IPS-18a (cell line): Measurements from ENCODE around the gene ARHGAP26.

Experiments used
- H3K27ac ChIP-seq: one replicate; pipeline ENCODE4 v1.5.1; 2013; ENCODE audit warnings: low read length
- H3K27me3 ChIP-seq: one replicate; pipeline ENCODE4 v1.6.1; 2013; ENCODE audit warnings: mild to moderate bottlenecking, low read length; ENCODE audit not compliant: control insufficient read depth, insufficient read depth
- H3K36me3 ChIP-seq: one replicate; pipeline ENCODE4 v1.6.1; 2013; ENCODE audit warnings: low read depth, low read length; ENCODE audit not compliant: control insufficient read depth
- H3K4me1 ChIP-seq: one replicate; pipeline ENCODE4 v1.6.1; 2013; ENCODE audit warnings: low read depth, low read length; ENCODE audit not compliant: control insufficient read depth
- H3K4me3 ChIP-seq: one replicate; pipeline ENCODE4 v1.5.1; 2013; ENCODE audit warnings: low read length
- H3K9ac ChIP-seq: one replicate; pipeline ENCODE4 v1.6.1; 2013; ENCODE audit warnings: mild to moderate bottlenecking, low read length, moderate library complexity
- H3K9me3 ChIP-seq: one replicate; pipeline ENCODE4 v1.6.1; 2013; ENCODE audit warnings: low read depth, low read length; ENCODE audit not compliant: control insufficient read depth

The ARHGAP26 gene

GRCh38 chr5:143143973-143144372 is 373.8 kb downstream of the ARHGAP26 start:
- Histone ChIP-seq H3K4me3 (no peak overlapping the region), H3K27ac (no peak overlapping the region), H3K9me3 (no peaks in the 10 kb centered on the region), H3K9ac (no peak overlapping the region), H3K36me3 (no peaks in the 10 kb centered on the region), H3K4me1 (no peaks in the 10 kb centered on the region), H3K27me3 (no peaks in the 10 kb centered on the region)

DNA sequence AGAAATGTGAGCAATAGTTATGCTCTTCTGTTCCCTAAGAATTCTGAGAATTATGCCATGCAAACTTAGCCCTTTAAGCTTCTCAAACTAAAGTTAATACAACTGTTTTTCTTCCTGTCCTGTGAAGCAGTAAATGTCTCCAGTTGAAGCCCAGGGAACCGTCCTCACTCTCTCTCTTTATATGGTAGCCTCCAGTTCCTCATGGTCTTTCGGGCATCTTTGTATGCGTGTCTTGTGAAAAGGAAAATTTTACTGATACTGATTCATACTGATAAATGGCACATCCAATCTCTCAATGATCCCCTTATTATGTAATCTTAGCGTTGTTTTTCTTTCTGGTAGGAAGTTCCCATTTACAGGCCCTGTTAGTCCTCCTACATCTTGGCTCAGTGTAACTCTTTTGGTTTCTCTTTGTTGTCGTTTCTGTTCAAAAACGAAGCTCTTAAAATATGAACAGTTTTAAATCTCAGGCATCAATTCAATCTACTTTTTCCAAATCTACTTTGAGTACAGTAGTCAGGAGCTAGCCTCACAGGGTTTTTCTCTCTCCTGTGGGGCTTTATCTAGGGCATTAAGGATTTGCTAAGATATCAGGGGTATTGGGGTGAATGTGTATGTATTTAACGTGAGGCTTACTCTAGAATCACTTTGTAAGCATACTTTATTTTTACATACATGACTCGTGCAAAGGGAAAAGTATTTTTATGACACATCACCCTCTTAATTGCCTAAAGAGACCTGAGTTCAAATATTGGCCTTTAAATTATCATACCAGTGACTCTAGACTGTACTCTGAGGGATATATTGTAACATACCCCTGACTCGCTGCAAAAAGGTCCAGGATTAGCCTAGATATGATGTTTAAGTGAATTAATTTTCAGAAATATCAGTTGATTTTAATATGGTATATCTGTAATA is 375.3 kb downstream of the ARHGAP26 start:
- no peaks in the 10 kb centered on the region for H3K27me3 ChIP-seq
- no peaks in the 10 kb centered on the region for H3K36me3 ChIP-seq
- no peak overlapping the region for H3K9ac ChIP-seq
- no peaks in the 10 kb centered on the region for H3K9me3 ChIP-seq
- H3K4me3 ChIP-seq: no peak overlapping the region
- no peak overlapping the region for H3K27ac ChIP-seq
- no peaks in the 10 kb centered on the region for H3K4me1 ChIP-seq

DNA sequence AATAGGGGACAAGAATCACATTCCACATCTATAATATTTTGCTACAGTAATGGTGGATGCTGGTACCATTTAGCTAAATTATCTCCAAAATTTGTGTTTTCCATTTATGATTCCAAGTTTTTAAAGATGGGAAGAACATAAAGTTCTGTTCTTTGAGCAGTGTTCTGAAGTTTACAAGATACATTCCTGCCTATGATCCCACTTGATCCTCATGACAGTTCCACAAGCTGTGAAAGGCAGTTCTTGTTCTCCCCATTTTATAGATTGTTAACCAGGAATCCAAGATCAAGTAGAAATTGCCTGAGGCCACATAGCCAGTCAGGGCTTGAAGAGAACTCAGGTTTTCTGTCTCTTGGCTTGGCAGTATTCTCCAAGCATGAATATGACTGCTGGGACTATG is 376.0 kb downstream of the ARHGAP26 start:
- Histone ChIP-seq H3K4me1 (no peaks in the 10 kb centered on the region), H3K36me3 (no peaks in the 10 kb centered on the region), H3K9ac (no peak overlapping the region), H3K4me3 (no peak overlapping the region), H3K9me3 (no peaks in the 10 kb centered on the region), H3K27me3 (no peaks in the 10 kb centered on the region), H3K27ac (no peak overlapping the region)

DNA sequence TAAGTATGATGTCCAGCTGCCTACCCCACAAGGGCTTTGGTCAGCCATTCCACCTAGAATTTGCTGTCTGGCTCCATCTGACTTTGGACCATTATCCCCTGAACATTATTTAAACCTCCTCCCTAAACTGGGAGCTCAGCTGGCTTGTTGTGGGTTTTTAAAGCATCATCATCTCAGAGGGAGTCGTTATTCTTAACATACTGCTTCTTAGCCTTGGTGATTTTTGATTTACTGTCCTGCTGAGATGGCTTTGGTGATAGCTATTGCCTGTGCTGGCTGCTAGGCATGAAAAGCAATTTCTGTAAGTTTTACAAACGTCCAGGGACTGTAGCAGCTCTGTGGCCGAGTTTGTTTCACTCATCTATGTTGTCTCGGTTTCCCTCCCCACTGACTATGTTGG is 377.2 kb downstream of the ARHGAP26 start:
- Histone ChIP-seq H3K27ac (no peak overlapping the region), H3K4me3 (no peak overlapping the region), H3K27me3 (no peaks in the 10 kb centered on the region), H3K4me1 (no peaks in the 10 kb centered on the region), H3K9ac (no peak overlapping the region), H3K9me3 (no peaks in the 10 kb centered on the region), H3K36me3 (no peaks in the 10 kb centered on the region)

DNA sequence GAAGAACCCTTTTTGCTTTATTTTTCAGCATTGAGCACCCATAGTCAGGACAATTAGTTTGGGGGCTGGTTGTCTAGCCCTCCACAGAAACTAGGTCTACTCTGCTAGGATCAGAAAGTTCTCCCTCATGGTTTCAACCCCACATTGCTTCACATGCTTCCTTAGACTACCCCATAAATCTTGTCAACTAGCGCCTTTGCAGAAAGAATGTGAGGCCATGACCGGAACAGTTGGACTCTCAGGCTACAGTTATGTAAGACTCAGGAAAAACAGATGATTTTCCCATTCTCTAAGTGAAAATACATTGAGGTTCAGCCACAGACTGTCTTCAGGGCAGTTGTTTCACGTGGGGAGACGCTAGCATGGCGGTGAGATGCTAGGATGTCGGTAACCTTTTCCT is 377.7 kb downstream of the ARHGAP26 start:
- no peak overlapping the region for H3K27ac ChIP-seq
- H3K4me1 ChIP-seq: no peaks in the 10 kb centered on the region
- no peak overlapping the region for H3K4me3 ChIP-seq
- H3K27me3 ChIP-seq: no peaks in the 10 kb centered on the region
- H3K36me3 ChIP-seq: no peaks in the 10 kb centered on the region
- H3K9me3 ChIP-seq: no peaks in the 10 kb centered on the region
- H3K9ac ChIP-seq: no peak overlapping the region

GRCh38 chr5:143148771-143149170 is 378.6 kb downstream of the ARHGAP26 start:
- Histone ChIP-seq H3K27me3 (no peaks in the 10 kb centered on the region), H3K4me3 (no peak overlapping the region), H3K27ac (no peak overlapping the region), H3K9ac (no peak overlapping the region), H3K9me3 (no peaks in the 10 kb centered on the region), H3K4me1 (no peaks in the 10 kb centered on the region), H3K36me3 (no peaks in the 10 kb centered on the region)

DNA sequence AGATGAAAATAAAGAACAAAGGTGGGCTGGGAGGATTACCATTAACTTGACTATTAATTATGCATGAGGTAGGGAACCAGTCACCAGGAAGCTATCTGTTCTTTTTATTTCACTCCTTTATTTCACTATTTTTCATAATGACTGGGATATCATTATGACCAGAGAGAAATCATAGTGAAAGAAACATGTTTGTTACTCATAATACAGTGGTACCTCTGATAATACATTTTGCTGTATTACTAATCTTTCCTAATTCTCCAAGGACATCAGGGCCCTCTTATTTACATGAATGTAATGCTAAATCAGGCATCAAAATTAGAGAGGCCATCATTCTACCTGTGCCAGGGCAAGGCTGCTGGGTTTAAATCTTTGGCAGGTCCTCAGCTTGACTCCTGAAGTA is 379.6 kb downstream of the ARHGAP26 start:
- no peak overlapping the region for H3K27ac ChIP-seq
- peaks cover 4% of the 10 kb centered on the region for H3K4me1 ChIP-seq
- no peak overlapping the region for H3K4me3 ChIP-seq
- no peaks in the 10 kb centered on the region for H3K27me3 ChIP-seq
- no peaks in the 10 kb centered on the region for H3K9me3 ChIP-seq
- no peaks in the 10 kb centered on the region for H3K36me3 ChIP-seq
- no peak overlapping the region for H3K9ac ChIP-seq

DNA sequence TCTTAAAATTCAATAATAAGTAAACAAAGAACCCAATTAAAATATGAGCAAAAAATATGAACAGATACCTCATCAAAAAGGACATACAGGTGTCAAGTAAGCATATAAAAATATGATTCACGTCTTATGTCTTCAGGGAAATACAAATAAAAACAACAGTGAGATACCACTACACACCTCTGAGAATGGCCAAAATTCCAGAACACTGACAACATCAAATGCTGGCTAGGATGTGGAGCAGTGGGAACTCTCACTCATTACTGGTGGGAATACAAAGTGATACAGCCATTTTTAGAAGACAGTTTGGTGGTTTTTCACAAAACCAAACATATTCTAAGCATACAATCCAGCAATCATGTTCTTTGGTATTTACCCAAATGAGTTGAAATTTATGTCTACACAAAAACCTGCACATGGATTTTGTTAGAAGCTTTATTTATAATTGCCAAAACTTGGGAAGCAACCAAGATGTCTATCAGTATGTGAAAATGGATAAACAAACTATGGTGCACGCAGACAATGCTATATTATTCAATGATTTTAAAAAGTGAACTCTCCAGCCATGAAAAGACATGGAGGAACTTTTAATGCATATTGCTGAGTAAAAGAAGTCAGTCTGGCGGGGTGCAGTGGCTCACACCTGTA is 381.0 kb downstream of the ARHGAP26 start:
- Histone ChIP-seq H3K27ac (no peak overlapping the region), H3K4me3 (no peak overlapping the region), H3K9ac (no peak overlapping the region), H3K36me3 (no peaks in the 10 kb centered on the region), H3K27me3 (no peaks in the 10 kb centered on the region), H3K9me3 (no peaks in the 10 kb centered on the region), H3K4me1 (peaks cover 6% of the 10 kb centered on the region)

GRCh38 chr5:143152445-143152844 is 382.3 kb downstream of the ARHGAP26 start:
- Histone ChIP-seq H3K4me3 (no peak overlapping the region), H3K4me1 (peaks cover 6% of the 10 kb centered on the region), H3K27ac (no peak overlapping the region), H3K36me3 (no peaks in the 10 kb centered on the region), H3K27me3 (no peaks in the 10 kb centered on the region), H3K9me3 (no peaks in the 10 kb centered on the region), H3K9ac (no peak overlapping the region)

- H3K36me3 ChIP-seq: no peaks in the 10 kb centered on the region
Observed at GRCh38 chr5:143153332-143154119, 383.3 kb downstream of the ARHGAP26 start.

DNA sequence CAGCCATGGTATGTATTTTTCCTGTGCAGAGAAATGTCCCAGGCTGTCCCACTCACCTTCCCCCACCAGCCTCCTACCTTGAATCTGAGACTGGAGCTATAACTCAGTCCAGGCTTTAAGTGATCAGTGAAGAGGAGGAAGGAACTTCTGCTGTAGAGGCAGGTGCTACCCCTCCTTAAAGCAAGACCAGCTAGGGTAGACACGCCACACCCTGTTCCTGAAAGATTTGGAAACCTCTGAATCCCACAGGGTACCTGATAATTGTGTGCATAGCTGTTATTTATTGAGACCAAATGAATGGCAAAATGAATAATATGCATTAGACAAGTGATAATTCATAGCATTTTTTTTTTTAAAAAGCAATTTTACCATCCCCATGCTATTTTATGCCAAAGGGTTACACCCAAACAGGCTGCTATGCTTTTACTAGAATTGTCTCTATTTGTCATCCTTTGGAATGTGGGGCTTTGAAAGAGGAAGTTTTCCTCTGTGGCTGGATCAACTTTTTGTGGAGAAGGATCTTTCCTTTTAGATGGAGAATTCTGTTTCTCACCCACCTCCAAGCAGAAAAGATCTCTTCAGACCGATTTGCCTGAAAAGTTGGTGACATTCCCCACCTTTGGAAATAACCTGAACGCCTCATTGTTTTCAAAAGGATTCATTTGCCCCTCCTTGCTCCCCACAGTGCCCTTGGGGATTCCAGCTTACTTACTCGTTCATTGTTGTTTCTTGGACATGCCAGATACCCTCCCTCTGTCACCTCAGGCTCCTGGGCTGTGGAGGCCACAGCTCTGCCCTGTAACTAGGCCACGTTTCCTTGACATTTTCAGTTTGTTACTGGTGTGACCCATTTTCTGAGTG is 384.6 kb downstream of the ARHGAP26 start:
- no peak overlapping the region for H3K9ac ChIP-seq
- H3K27ac ChIP-seq: no peak overlapping the region
- H3K9me3 ChIP-seq: no peaks in the 10 kb centered on the region
- H3K36me3 ChIP-seq: no peaks in the 10 kb centered on the region
- no peaks in the 10 kb centered on the region for H3K27me3 ChIP-seq
- no peak overlapping the region for H3K4me3 ChIP-seq
- peaks cover 6% of the 10 kb centered on the region for H3K4me1 ChIP-seq

More at GRCh38 chr5:143153332-143154119, 383.3 kb downstream of the ARHGAP26 start:
- no peaks in the 10 kb centered on the region for H3K27me3 ChIP-seq
- H3K4me1 ChIP-seq: peaks cover 6% of the 10 kb centered on the region
- H3K4me3 ChIP-seq: no peak overlapping the region
- H3K9me3 ChIP-seq: no peaks in the 10 kb centered on the region
- no peak overlapping the region for H3K27ac ChIP-seq
- no peak overlapping the region for H3K9ac ChIP-seq
